Measurements from ENCODE around the gene TMEM178A.

- TF ChIP-seq CTCF (IDR thresholded peaks at IDR 0.05 in 8 of 11, conservative IDR thresholded peaks at IDR 0.05 in 3 of 11) (no peak), POLR2AphosphoS5 (IDR thresholded peaks at IDR 0.05) (no peak)
Measured at GRCh38 chr2:39660612-39661236, 5.0 kb upstream of the TMEM178A start.
